HepG2 (cell line): ENCODE measurements around the gene ZNF556. TPM values are rescaled to one million over a fixed set of nuclear protein-coding genes. Genes with fewer than 3 reads are reported as not detected.

Experiments used
- BHLHE40 ChIP-seq: IDR thresholded peaks from 2 replicates; pipeline ENCODE4 v1.6.1; 2011; ENCODE audit warnings: low read length, improper control_type of control experiment
- ETV5 ChIP-seq: IDR thresholded peaks from 2 replicates; pipeline ENCODE4 v1.6.1; 2018; ENCODE audit warnings: missing biosample characterization, missing genetic modification reagents, inconsistent platforms, borderline replicate concordance
- HNRNPH1 ChIP-seq: fragments of 200-400 bp; formaldehyde crosslinking; optimal IDR thresholded peaks from 2 replicates; pipeline ENCODE3; 2017; ENCODE audit warnings: mild to moderate bottlenecking, low read depth, low read length
- KAT2B ChIP-seq: fragments of 150-350 bp; IDR thresholded peaks from 2 replicates; pipeline ENCODE4 v1.6.1; 2014; ENCODE audit warnings: low read depth, low read length, borderline replicate concordance
- NKX3-1 ChIP-seq: sonication (generic); formaldehyde crosslinking; IDR thresholded peaks from 2 replicates; pipeline ENCODE4 v1.5.0; 2020; ENCODE audit warnings: missing genetic modification reagents
- NR1H2 ChIP-seq: sonication (generic); formaldehyde crosslinking; IDR thresholded peaks from 2 replicates; pipeline ENCODE4 v1.8.1; 2022; ENCODE audit warnings: low read depth, missing genetic modification reagents, borderline replicate concordance
- NR2C2 ChIP-seq: sonication (generic); formaldehyde crosslinking; IDR thresholded peaks from 2 replicates; pipeline ENCODE4 v1.4.0; 2020; ENCODE audit warnings: missing genetic modification reagents, mild to moderate bottlenecking, moderate library complexity, borderline replicate concordance
- PAF1 ChIP-seq: IDR thresholded peaks from 2 replicates; pipeline ENCODE4 v1.6.1; 2016; ENCODE audit warnings: missing genetic modification reagents, missing compliant biosample characterization
- PAWR ChIP-seq: sonication (generic); formaldehyde crosslinking; IDR thresholded peaks from 2 replicates; pipeline ENCODE4 v1.4.0; 2020; ENCODE audit warnings: missing genetic modification reagents, mild to moderate bottlenecking, borderline replicate concordance
- PHF5A ChIP-seq: IDR thresholded peaks from one replicate; pipeline ENCODE4 v1.6.1; 2018; ENCODE audit warnings: low read depth, missing genetic modification reagents; ENCODE audit not compliant: unreplicated experiment
- SAFB2 ChIP-seq: sonication (generic); formaldehyde crosslinking; IDR thresholded peaks from 2 replicates; pipeline ENCODE4 v1.5.1; 2020; ENCODE audit warnings: missing genetic modification reagents, low read depth, mild to moderate bottlenecking, borderline replicate concordance
- SIN3B ChIP-seq: fragments of 150-350 bp; IDR thresholded peaks from 2 replicates; pipeline ENCODE4 v1.6.1; 2014; ENCODE audit warnings: low read length
- TBX2 ChIP-seq: sonication (generic); formaldehyde crosslinking; IDR thresholded peaks from 2 replicates; pipeline ENCODE4 v1.5.0; 2020; ENCODE audit warnings: missing genetic modification reagents, mild to moderate bottlenecking, borderline replicate concordance
- TCF7 ChIP-seq: sonication (generic); IDR thresholded peaks from 2 replicates; pipeline ENCODE4 v1.6.1; 2016; ENCODE audit warnings: antibody characterized with exemption, low read depth
- THYN1 ChIP-seq: sonication (generic); formaldehyde crosslinking; IDR thresholded peaks from 2 replicates; pipeline ENCODE4 v1.8.1; 2023; ENCODE audit warnings: low read depth, mild to moderate bottlenecking, moderate library complexity, missing genetic modification reagents, borderline replicate concordance
- TSC22D2 ChIP-seq: sonication (generic); formaldehyde crosslinking; IDR thresholded peaks from 2 replicates; pipeline ENCODE4 v1.5.1; 2020; ENCODE audit warnings: missing genetic modification reagents, mild to moderate bottlenecking, borderline replicate concordance
- WIZ ChIP-seq: sonication (generic); formaldehyde crosslinking; IDR thresholded peaks from 2 replicates; pipeline ENCODE4 v1.5.1; 2020; ENCODE audit warnings: mild to moderate bottlenecking, missing genetic modification reagents
- ZKSCAN8 ChIP-seq: IDR thresholded peaks from 2 replicates; pipeline ENCODE4 v1.6.1; 2016; ENCODE audit warnings: borderline replicate concordance, missing genetic modification reagents, missing compliant biosample characterization
- ZNF10 ChIP-seq: sonication (generic); formaldehyde crosslinking; IDR thresholded peaks from 2 replicates; pipeline ENCODE4 v1.4.0; 2020; ENCODE audit warnings: mild to moderate bottlenecking, low read depth, missing genetic modification reagents, borderline replicate concordance
- ZNF124 ChIP-seq: sonication (generic); formaldehyde crosslinking; IDR thresholded peaks from 2 replicates; pipeline ENCODE4 v1.4.0; 2020; ENCODE audit warnings: missing genetic modification reagents
- ZNF496 ChIP-seq: sonication (generic); formaldehyde crosslinking; IDR thresholded peaks from 2 replicates; pipeline ENCODE4 v1.8.1; 2023; ENCODE audit warnings: mild to moderate bottlenecking, moderate library complexity, missing genetic modification reagents; ENCODE audit not compliant: insufficient replicate concordance
- ZNF629 ChIP-seq: sonication (generic); formaldehyde crosslinking; conservative IDR thresholded peaks from 2 replicates; pipeline ENCODE4 v1.5.0; 2020; ENCODE audit warnings: missing genetic modification reagents
- ZNF678 ChIP-seq: sonication (generic); formaldehyde crosslinking; IDR thresholded peaks from 2 replicates; pipeline ENCODE4 v1.4.0; 2020; ENCODE audit warnings: mild to moderate bottlenecking, missing genetic modification reagents
- polyA plus RNA-seq, 8 experiments: library from polyadenylated mRNA; depleted of rRNA in 3 of 8; stranded (reverse) in 7 of 8; unstranded in 1 of 8; fragments of >200 nt; fragmentation: Illumina TruSeq in 4 of 8; extraction: Trizol in 4 of 8; gene quantifications; 2 replicates each; pipeline versions ENCODE4 v1.2.1 to v1.2.3, GENCODE V29; 2011 to 2016; ENCODE audit warnings: low read depth in 4 of 8, missing spikeins in 1 of 8, mixed read lengths in 1 of 8; ENCODE audit not compliant: insufficient read depth in 1 of 8
- total RNA-seq, 5 experiments: library from RNA; depleted of rRNA; stranded (reverse); fragments of >200 nt; fragmentation: Illumina TruSeq; extraction: Trizol; gene quantifications; 2 replicates each; pipeline ENCODE4 v1.2.3, GENCODE V29; 2016; ENCODE audit warnings: low read depth in 1 of 5
- TF ChIP-seq, protein P1 (sequence below): sonication (generic); formaldehyde crosslinking; conservative IDR thresholded peaks from 2 replicates; pipeline ENCODE4 v1.8.0; 2022; ENCODE audit warnings: missing genetic modification reagents
- TF ChIP-seq, protein P2 (sequence below): sonication (generic); formaldehyde crosslinking; IDR thresholded peaks from 2 replicates; pipeline ENCODE4 v1.5.1; 2020; ENCODE audit warnings: mild to moderate bottlenecking, missing genetic modification reagents
- TF ChIP-seq, protein P3 (sequence below): sonication (generic); formaldehyde crosslinking; IDR thresholded peaks from 2 replicates; pipeline ENCODE4 v1.9.0; 2022; ENCODE audit warnings: missing genetic modification reagents, mild to moderate bottlenecking, borderline replicate concordance

The ZNF556 gene
- total and polyA plus RNA-seq, 2 of the 13 experiments (the other 11 are each of a cell fraction or from before 2014, with no cell fraction given) = 4.2 to 28.6 TPM

DNA sequence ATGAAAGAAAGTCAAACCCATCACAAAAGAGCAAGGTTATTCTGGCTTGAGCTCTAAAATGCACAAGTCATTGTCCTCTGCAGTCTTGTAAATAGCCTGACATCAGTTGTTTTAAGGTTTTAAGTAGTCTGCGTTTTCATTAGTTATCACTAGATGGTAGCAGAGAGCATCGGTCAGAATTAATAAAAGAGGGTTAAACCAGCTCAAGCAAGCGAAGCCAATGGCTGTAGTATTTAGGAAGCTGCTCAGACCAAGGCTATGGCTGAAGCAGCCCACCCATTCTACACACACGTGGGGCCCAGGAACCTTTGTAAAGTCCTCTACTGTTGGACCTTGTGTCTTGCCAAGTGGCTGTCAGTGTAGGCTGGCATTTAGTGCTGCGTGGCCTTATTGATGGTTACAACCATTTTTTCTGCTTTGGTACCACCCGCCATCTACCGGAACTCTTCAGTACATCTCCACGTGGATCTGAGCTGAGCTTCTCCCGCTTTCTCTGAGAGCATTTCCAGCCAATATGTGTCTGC is 20.3 kb downstream of the ZNF556 start (continued):
- TF ChIP-seq BHLHE40 (no peak), SAFB2 (CRISPR knock-in tag) (no peak), TCF7 (no peak), HNRNPH1 (no peak), NR1H2 (CRISPR knock-in tag) (no peak), NR2C2 (CRISPR knock-in tag) (no peak), WIZ (no peak), ZNF124 (no peak), TSC22D2 (no peak), PHF5A (CRISPR knock-in tag) (no peak), ZNF10 (CRISPR knock-in tag) (no peak), ZNF496 (CRISPR knock-in tag) (no peak), NKX3-1 (no peak), SIN3B (no peak), THYN1 (no peak), TBX2 (no peak), ZNF678 (CRISPR knock-in tag) (no peak), ETV5 (CRISPR knock-in tag) (no peak; the same call in 1 of the 2 replicates), ZNF629 (CRISPR knock-in tag) (no peak), PAWR (no peak), KAT2B (no peak), PAF1 (no peak), ZKSCAN8 (no peak)
- TF ChIP-seq, protein P1, sequence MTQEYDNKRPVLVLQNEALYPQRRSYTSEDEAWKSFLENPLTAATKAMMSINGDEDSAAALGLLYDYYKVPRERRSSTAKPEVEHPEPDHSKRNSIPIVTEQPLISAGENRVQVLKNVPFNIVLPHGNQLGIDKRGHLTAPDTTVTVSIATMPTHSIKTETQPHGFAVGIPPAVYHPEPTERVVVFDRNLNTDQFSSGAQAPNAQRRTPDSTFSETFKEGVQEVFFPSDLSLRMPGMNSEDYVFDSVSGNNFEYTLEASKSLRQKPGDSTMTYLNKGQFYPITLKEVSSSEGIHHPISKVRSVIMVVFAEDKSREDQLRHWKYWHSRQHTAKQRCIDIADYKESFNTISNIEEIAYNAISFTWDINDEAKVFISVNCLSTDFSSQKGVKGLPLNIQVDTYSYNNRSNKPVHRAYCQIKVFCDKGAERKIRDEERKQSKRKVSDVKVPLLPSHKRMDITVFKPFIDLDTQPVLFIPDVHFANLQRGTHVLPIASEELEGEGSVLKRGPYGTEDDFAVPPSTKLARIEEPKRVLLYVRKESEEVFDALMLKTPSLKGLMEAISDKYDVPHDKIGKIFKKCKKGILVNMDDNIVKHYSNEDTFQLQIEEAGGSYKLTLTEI (CRISPR knock-in tag) = no peak
- TF ChIP-seq, protein P2, sequence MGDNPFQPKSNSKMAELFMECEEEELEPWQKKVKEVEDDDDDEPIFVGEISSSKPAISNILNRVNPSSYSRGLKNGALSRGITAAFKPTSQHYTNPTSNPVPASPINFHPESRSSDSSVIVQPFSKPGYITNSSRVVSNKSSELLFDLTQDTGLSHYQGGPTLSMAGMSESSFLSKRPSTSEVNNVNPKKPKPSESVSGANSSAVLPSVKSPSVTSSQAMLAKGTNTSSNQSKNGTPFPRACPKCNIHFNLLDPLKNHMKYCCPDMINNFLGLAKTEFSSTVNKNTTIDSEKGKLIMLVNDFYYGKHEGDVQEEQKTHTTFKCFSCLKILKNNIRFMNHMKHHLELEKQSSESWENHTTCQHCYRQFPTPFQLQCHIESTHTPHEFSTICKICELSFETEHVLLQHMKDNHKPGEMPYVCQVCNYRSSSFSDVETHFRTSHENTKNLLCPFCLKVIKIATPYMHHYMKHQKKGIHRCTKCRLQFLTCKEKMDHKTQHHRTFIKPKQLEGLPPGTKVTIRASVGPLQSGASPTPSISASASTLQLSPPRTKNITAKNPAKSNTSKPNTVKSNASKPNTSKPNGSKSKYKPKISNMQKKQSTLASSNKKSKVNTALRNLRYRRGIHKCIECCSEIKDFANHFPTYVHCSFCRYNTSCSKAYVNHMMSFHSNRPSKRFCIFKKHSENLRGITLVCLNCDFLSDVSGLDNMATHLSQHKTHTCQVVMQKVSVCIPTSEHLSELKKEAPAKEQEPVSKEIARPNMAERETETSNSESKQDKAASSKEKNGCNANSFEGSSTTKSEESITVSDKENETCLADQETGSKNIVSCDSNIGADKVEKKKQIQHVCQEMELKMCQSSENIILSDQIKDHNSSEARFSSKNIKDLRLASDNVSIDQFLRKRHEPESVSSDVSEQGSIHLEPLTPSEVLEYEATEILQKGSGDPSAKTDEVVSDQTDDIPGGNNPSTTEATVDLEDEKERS (CRISPR knock-in tag) = no peak
- TF ChIP-seq, protein P3, sequence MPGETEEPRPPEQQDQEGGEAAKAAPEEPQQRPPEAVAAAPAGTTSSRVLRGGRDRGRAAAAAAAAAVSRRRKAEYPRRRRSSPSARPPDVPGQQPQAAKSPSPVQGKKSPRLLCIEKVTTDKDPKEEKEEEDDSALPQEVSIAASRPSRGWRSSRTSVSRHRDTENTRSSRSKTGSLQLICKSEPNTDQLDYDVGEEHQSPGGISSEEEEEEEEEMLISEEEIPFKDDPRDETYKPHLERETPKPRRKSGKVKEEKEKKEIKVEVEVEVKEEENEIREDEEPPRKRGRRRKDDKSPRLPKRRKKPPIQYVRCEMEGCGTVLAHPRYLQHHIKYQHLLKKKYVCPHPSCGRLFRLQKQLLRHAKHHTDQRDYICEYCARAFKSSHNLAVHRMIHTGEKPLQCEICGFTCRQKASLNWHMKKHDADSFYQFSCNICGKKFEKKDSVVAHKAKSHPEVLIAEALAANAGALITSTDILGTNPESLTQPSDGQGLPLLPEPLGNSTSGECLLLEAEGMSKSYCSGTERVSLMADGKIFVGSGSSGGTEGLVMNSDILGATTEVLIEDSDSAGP (CRISPR knock-in tag) = no peak
